Measurements from ENCODE around the gene FFAR1. TPM values are rescaled to one million over a fixed set of nuclear protein-coding genes. Genes with fewer than 3 reads are reported as not detected.
"Not testable (repeated sequence)": the region's sequence is repeated elsewhere in the genome, so short reads cannot be mapped to it uniquely, and the experiment has no call there.

Gene FFAR1
- total RNA-seq, 1 donor from 2014 or later: 0.06 TPM

DNA sequence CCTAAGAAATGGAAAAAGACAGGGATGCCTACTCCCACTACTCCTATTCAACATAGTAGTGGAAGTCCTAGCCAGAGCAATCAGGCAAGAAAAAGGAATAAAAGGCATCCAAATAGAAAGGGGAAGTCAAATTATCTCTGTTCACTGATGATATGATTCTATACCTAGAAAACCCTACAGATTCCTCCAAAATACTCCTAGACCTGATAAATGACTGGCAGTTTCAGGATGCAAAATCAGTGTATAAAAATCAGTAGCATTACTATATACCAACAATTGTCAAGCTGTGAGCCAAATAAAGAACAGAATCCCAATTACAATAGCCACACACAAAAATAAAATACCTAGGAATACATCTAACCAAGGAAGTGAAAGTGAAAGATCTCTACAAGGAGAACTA, 21.8 kb downstream of the FFAR1 start:
- no peak for DNase-seq (ENCODE audit: low read depth)
- no peak overlapping the region for H3K4me3 ChIP-seq (ENCODE audit: low read depth, low read length)
- TF ChIP-seq, protein P1, sequence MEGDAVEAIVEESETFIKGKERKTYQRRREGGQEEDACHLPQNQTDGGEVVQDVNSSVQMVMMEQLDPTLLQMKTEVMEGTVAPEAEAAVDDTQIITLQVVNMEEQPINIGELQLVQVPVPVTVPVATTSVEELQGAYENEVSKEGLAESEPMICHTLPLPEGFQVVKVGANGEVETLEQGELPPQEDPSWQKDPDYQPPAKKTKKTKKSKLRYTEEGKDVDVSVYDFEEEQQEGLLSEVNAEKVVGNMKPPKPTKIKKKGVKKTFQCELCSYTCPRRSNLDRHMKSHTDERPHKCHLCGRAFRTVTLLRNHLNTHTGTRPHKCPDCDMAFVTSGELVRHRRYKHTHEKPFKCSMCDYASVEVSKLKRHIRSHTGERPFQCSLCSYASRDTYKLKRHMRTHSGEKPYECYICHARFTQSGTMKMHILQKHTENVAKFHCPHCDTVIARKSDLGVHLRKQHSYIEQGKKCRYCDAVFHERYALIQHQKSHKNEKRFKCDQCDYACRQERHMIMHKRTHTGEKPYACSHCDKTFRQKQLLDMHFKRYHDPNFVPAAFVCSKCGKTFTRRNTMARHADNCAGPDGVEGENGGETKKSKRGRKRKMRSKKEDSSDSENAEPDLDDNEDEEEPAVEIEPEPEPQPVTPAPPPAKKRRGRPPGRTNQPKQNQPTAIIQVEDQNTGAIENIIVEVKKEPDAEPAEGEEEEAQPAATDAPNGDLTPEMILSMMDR (conservative IDR thresholded peaks at IDR 0.05; ENCODE audit: low read depth, low read length): no peak

DNA sequence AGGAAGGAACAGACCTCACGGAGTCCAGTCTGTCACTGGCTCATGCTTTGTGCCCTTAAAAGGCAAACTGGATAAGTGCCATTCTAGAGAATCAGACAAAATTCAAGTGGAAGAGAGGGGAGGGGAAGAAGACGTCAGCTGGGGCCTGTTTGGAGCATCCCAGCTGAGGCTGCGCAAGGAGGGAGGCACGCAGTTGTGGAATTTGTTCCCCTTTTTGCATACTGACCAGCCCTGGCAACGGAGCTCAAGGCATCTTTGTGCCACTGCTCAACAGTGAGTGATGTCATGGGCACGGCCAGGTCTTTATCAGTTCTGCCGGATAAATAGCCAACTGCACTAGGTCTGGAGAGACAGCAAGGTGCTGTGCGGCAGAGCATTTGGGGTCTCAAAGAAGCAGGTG, 23.0 kb downstream of the FFAR1 start, which contains the start of gene GPR42:
Gene GPR42 (plus strand): TSS at position 347 of the 400 bp plus-strand sequence. CDS start 292 bp downstream, outside the sequence.
- DNase-seq (ENCODE audit: low read depth): no peak
- H3K4me3 ChIP-seq (ENCODE audit: low read depth, low read length): no peak within 1 kb of the TSS
- TF ChIP-seq, protein P1 (conservative IDR thresholded peaks at IDR 0.05; ENCODE audit: low read depth, low read length): no peak

DNA sequence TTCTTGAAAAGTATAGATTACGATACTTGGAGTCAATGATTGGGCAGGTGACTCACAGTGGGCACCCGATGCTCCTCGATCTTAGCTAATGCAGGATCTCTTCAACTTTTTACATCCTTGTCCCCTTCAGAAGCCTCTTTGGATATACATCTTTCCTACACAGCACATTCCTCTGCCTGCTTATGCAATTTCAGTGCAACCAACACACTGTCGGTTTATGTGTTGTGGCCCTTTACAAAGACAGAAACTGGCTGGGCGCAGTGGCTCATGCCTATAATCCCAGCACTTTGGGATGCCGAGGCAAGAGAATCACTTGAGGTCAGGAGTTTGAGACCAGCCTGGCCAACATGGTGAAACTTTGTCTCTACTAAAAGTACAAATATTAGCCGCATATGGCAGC, 25.8 kb downstream of the FFAR1 start:
- no peak for DNase-seq (ENCODE audit: low read depth)
- H3K4me3 ChIP-seq (ENCODE audit: low read depth, low read length): no peak overlapping the region
- TF ChIP-seq, protein P1 (conservative IDR thresholded peaks at IDR 0.05; ENCODE audit: low read depth, low read length): no peak

DNA sequence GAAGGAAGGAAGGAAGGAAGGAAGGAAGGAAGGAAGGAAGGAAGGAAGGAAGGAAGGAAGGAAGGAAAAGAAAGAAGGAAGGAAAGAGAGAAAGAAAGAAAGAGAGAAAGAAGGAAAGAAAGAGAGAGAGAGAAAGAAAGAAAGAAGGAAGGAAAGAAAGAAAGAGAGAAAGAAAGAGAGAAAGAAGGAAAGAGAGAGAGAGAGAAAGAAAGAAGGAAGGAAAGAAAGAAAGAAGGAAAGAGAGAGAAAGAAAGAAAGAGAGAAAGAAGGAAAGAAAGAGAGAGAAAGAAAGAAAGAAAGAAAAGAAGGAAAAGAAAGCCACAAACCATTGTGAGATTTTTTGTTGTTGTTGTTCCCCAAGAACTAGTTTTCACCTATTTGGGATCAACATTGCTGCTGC, 26.3 kb downstream of the FFAR1 start:
- DNase-seq (ENCODE audit: low read depth); H3K4me3 ChIP-seq (ENCODE audit: low read depth, low read length): not testable (repeated sequence)

DNA sequence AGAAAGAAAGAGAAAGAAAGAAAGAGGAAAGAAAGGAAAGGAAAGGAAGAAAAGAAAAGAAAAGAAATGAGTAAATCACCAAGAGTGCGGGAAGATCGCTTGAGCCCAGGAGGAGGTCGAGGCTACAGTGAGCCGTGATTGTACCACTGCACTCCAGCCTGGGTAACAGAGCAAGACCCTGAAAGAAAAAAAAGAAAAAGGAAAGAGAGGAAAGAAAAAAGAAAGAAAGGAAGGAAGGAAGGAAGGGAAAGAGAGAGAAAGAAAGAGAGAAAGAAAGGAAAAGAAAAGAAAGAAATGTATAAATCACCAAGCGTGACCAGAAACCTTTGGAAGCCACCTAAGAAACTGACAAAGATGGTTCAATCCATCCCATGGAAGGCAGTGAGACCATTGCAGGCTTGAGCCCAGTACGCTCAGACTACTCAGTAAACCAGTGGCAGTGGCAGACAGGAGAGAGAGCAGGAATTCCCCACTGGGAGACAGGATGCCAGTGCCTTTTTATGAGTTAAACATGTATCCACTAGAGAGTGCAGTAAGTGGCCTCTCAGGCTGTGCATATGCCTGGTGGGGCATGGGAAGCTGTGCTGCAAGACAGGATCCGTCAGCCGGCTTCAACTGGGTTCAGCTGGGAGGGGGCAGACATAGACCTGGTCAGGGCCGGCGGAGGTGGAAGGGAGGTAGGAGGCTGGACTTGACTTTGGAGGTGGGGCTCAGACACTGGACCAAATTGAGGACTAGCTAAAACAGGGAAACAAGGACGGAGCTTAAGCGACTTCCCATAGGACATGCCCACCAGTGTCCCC, 28.0 kb downstream of the FFAR1 start:
- no peak for DNase-seq (ENCODE audit: low read depth)
- TF ChIP-seq, protein P1 (conservative IDR thresholded peaks at IDR 0.05; ENCODE audit: low read depth, low read length): no peak
- no peak overlapping the region for H3K4me3 ChIP-seq (ENCODE audit: low read depth, low read length)

DNA sequence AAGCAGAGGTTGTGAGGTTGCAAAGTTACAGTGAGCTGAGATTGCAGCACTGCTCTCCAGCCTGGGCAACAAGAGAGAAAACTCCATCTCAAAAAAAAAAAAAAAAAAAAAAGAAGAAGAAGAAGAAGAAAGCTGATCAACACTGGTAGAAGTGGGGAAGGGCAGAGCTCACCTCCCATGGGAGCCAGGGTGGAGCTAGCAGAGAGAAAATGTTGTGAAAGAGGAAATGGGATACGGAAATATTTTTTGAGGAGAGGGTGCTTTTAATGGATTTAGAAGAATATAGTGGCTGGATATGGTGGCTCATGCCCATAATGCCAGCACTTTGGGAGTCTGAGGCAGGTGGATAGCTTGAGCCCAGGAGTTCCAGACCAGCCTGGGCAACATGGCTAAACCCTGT, 30.0 kb downstream of the FFAR1 start:
- TF ChIP-seq, protein P1 (conservative IDR thresholded peaks at IDR 0.05; ENCODE audit: low read depth, low read length): no peak

DNA sequence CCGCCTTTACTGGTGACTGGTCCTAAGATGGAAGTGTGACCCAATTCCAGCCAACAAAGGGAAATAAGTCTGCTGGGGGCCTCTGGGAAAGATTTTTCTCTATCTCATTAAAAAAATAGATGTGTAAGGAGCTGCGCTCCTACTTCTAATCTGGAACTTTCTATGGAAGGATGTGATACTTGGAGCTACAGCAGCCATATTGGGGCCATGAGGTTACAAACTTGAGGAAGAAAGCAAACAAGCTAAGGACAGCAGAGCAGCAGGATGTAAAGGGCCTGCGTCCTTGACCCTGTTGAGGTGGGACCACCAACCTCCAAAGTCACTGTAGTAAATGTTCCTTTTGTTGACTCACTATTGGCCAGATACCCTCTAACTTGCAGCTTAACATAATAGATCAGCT, 30.7 kb downstream of the FFAR1 start:
- TF ChIP-seq, protein P1 (conservative IDR thresholded peaks at IDR 0.05; ENCODE audit: low read depth, low read length): no peak
- DNase-seq (ENCODE audit: low read depth): no peak
- no peak overlapping the region for H3K4me3 ChIP-seq (ENCODE audit: low read depth, low read length)

More for the DNA sequence above, 30.0 kb downstream of the FFAR1 start:
- no peak for DNase-seq (ENCODE audit: low read depth)
- H3K4me3 ChIP-seq (ENCODE audit: low read depth, low read length): no peak overlapping the region

DNA sequence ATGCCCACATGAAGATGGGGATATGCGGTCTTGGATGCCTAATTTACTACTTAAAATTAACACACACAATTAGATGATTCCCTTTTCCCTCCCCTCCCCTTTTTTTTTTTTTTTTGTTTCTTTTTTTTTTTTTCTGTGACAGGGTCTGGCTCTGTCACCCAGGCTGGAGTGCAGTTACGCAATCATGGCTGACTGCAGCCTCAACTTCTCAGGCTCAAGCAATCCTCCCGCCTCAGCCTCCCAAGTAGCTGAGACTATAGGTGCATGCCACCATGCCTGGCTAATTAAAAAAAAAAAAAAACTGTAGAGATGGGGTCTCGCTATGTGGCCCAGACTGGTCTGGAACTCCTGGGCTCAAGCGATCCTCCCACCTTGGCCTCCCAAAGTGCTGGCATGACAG, 31.8 kb downstream of the FFAR1 start:
- DNase-seq (ENCODE audit: low read depth); H3K4me3 ChIP-seq (ENCODE audit: low read depth, low read length): not testable (repeated sequence)
